NCI-H2081 treated with DMSO at 0.1 percent for 48 hours (cell line): ENCODE data around the gene MAGI1.

ENCODE experiments used
- DNase-seq: peaks from one replicate; lab custom pipeline; 2025; lab: John Stamatoyannopoulos, UW

The MAGI1 gene

GRCh38 chr3:65412588-65412987 is 626.1 kb downstream of the MAGI1 start:
- DNase-seq = no peak

GRCh38 chr3:65411367-65411766 is 627.4 kb downstream of the MAGI1 start:
- DNase-seq = no peak

GRCh38 chr3:65409176-65409569 is 629.5 kb downstream of the MAGI1 start:
- DNase-seq = no peak

- no peak for DNase-seq
Measured at GRCh38 chr3:65408531-65409175, 630.1 kb downstream of the MAGI1 start.

GRCh38 chr3:65406470-65406869 is 632.2 kb downstream of the MAGI1 start:
- DNase-seq = no peak

GRCh38 chr3:65402597-65402996 is 636.1 kb downstream of the MAGI1 start:
- no peak for DNase-seq

GRCh38 chr3:65401359-65402305 is 637.1 kb downstream of the MAGI1 start:
- DNase-seq = no peak

- DNase-seq = no peak
Measured at GRCh38 chr3:65400899-65401298, 637.8 kb downstream of the MAGI1 start.

- DNase-seq = no peak
Measured at GRCh38 chr3:65398953-65399352, 639.8 kb downstream of the MAGI1 start.

GRCh38 chr3:65396078-65396477 is 642.6 kb downstream of the MAGI1 start:
- no peak for DNase-seq

GRCh38 chr3:65391068-65391467 is 647.6 kb downstream of the MAGI1 start:
- no peak for DNase-seq

GRCh38 chr3:65385805-65386204 is 652.9 kb downstream of the MAGI1 start:
- no peak for DNase-seq

- no peak for DNase-seq
Measured at GRCh38 chr3:65381496-65382010, 657.2 kb downstream of the MAGI1 start.

- DNase-seq = no peak
Measured at GRCh38 chr3:65379223-65379622, 659.5 kb downstream of the MAGI1 start.

- no peak for DNase-seq
Measured at GRCh38 chr3:65377637-65378036, 661.1 kb downstream of the MAGI1 start.

GRCh38 chr3:65376426-65376825 is 662.3 kb downstream of the MAGI1 start:
- DNase-seq = no peak

- no peak for DNase-seq
Measured at GRCh38 chr3:65371053-65371452, 667.7 kb downstream of the MAGI1 start.

GRCh38 chr3:65368866-65369265 is 669.9 kb downstream of the MAGI1 start:
- DNase-seq = no peak

GRCh38 chr3:65362688-65363087 is 676.0 kb downstream of the MAGI1 start:
- no peak for DNase-seq

GRCh38 chr3:65361448-65361847 is 677.3 kb downstream of the MAGI1 start:
- DNase-seq = no peak

GRCh38 chr3:65356331-65357248 is 682.1 kb downstream of the MAGI1 start:
- no peak for DNase-seq

GRCh38 chr3:65354880-65355279 is 683.8 kb downstream of the MAGI1 start:
- DNase-seq = no peak
